GM19099 (cell line): ENCODE results near the gene ARHGAP21.

Experiments
- POLR2A ChIP-seq: IDR thresholded peaks from 3 replicates; pipeline ENCODE4 v1.6.1; 2011; ENCODE audit warnings: low read depth; ENCODE audit not compliant: insufficient read length; ENCODE audit errors: extremely low read depth

ARHGAP21 gene

DNA sequence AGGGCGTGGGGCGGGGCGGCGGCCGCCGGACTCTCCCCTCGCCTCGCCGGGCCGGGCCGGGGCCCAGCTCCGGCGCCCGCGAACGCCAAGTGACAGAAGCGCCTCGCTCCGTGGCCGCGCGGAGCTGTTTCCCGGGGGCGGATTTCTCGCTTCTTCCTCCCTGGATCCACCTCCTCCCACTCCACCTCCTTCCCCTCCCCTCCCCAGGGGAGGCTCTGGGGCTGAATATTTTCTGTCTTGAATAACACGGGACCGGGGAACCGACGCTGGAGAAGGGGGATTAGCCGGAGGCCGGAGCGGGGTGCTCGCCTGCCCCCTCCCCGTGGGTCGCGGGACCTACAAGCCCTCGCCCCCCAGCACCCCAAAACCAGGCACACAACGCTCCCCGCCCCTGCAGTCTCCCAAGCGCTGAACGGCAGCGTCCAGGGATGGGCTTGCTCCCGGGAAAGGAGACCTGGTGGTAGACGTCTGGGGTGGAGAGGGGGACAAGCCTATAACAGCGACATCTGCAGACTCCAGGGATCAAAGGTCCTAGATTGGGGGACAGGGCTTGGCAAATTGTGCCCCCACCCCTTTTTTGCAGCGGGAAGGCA lies at the start of gene ARHGAP21:
ARHGAP21 (minus strand) TSS at position 100 of the 593 bp plus-strand sequence. CDS start 1,988 bp downstream, outside the sequence.
- TF ChIP-seq POLR2A, result no peak

DNA sequence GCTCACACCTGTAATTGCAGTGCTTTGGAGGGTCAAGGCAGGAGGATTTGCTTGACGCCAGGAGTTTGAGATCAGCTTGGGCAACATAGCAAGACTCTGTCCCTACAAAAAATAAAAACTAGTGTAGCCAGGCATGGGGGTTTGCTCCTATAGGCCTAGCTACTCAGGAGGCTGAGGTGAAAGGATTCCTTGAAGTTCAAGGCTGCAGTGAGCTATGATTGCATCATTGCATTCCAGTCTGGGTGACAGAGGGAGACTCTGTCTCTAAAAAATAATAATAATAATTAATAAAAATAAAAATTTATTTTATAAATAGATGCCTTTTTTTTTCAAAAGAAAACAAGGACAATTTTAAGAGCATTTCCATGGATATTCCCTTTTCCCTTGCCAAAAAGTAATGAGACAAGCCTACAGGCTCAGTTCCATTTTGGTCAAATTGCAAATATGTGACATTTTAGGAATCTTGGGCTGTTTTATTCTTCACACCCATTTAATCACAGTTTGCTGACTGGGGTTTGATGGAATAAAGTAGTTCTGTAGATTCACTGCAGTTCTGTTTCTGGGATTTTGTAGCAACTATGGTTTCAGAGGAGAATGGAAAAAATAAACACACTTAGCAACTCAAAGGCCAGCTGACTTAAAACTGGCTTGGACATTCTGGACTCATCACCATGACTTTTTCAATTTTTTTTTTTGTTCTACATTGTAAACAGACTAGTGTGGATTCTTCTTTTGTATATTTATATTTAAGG lies 48.4 kb upstream of the ARHGAP21 start:
- no peak for TF ChIP-seq POLR2A

DNA sequence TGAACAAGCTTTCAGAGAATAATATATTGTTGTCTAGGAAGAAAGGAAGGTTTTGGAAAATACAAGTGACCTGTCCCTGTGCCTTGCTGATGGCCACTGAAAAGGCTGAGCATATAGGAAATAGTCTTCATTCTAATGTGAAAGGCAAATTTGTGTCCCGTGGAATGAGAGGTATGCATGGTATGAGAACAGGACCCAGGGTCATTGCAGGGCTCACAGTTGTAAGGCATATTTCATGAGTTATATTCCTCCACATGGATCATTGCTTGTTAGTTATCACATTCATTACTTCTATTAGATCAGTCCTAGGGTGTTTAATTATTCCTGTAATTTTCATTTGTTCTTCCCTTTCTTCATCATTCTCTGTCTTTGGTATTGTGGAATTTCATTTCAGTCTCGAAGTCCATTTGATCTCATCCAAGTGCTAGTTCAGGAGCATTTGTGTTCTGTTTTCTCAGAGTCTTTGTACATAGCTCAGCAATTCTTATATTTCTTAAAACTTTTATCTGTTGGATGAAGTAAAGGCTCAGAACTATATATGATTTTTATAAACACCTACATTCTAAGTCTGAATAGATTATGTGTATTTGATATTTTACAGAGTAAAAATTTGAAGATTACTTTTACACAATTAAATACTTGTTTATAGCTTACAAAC lies 39.4 kb upstream of the ARHGAP21 start:
- TF ChIP-seq POLR2A, result no peak

DNA sequence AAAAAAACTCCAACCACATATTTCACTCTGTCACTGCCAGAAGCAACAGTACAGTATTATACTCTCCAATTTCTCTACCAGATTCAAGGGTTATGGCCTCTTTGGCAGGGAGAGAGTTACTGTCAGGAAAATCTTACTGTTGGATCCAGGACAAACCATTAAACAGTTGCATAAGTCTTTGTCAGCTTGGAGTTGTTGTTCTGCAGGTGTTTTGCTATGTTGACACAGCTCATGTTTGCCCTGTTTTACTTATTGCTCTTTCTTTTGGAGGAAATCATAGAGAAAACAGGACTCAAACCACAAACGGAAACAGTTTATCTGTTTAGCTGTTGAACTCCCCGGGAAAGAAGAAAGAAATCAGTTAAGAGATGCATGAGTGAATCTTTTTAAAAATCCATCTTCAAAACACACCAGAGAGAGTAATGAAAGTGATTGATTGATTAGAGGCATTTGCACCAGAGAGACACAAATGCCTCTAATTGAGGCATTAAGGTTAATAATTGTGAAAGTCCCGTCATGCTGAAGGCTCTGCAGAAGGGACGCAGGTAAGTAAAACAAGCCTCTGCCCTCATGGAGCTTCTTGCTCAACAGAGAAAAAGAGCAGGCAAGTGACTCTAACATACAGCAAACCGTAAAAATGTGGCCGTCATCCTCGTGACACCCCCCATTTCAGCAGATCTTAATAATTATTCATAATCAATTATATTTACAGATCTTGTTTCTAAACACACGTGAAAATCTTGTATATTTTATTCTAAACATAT lies 38.7 kb upstream of the ARHGAP21 start:
- no peak for TF ChIP-seq POLR2A

DNA sequence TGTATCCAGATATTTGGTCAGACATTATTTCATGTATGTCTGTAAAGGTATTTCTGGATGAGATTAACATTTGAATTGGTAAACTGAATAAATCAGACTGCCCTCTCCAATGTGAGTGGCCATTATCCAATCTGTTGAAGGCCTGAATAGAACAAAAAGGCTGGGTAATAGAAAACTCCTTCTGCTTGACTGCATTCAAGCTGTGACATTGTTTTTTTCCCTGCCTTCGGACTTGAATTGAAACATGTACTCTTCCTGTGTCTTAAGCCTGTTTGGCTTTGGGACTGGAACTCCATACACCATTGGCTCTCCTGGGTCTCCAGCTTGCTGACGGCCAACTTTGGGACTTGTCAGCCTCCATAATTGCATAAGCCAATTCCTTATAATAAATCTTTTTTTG lies 36.0 kb upstream of the ARHGAP21 start:
- TF ChIP-seq POLR2A, result no peak

DNA sequence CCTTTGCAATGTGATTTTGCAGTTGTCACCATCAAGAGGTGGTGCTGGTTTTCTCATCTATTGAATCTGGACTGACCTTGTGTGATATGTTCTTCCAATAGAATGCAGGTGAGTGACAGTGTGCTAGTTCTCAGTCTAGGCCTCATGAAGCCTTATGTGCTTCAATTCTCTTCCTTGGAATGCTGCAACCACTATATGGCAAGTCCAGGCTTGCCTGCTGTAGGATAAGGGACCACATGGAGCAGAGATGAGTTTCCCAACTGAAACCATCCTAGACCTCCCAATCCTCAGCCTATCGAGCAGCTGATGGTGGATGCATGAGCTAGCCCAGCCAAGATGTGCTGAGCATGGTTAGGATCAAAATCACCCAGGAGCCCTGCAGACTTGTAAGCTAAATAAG lies 32.6 kb upstream of the ARHGAP21 start:
- no peak for TF ChIP-seq POLR2A

DNA sequence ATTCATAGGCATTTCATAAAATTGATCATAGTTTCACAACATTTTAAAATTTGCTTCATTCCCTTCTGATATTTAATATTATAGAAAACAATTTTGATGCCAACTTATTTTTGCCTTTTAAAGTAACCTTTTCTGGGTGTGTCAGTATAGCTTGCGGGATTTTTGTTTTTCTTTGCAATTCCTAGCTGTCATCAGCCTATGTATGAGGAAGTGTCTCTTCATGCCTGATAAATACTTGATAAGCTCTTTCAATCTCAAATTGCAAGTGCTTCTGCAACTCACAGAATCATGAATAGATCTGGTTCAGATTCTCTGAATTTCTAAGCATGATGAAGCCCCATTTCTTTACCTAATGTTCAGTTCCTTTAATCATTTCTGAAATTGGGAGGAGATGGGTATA lies 28.0 kb upstream of the ARHGAP21 start:
- no peak for TF ChIP-seq POLR2A

DNA sequence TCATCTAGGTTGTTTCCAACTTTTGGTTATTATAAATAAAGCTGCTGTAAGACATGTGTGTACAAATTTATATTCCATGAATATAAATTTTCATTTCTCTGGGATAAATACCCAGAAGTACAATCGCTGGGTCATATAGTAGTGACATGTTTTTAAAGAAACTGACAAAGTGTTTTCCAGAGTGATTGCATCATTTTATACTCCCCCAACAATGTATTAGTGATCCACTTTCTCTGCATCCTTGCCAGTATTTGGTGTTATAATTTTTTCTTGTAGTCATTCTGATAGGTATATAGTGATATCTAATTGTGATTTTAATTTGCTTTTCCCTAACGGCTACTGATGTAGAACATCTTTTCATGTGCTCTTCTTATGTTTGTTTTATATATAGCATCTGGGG lies 27.0 kb upstream of the ARHGAP21 start:
- no peak for TF ChIP-seq POLR2A

DNA sequence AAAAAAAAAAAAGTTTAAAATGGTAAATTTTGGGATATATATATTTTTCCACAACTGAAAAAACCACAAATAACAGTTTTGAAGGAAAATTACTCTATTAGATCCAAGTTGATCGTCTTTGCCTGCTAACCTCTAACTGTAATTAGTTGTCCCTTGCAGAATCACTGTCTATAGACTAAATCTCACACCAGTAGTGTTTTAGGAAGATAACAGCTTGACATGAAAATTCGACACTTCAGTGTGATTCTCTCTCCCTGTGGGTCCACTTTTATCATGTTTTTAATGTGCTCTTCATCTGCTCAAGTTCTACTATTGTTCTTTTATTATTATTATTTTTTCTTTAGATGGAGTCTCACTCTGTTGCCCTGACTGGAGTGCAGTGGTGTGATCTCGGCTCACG lies 24.5 kb upstream of the ARHGAP21 start:
- no peak for TF ChIP-seq POLR2A

DNA sequence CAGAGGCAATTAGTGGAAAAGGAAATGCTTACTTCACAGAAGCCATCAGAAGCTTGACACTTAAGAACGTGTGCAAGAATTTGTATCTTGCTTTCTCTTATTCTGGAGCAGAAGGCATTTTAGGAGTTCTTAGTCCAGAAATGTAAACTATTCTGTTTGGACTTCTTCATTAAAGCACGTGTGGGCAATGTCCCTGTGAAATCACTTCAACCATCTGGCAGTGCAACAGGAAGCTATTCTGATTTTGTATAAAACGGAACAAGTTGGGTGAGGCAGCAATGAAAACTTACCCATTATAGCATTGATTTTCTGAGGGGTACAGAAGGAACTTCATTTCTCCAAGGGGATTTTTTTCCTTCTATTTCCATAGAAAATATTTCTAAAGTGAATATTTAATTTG lies 21.3 kb upstream of the ARHGAP21 start:
- TF ChIP-seq POLR2A, result no peak

DNA sequence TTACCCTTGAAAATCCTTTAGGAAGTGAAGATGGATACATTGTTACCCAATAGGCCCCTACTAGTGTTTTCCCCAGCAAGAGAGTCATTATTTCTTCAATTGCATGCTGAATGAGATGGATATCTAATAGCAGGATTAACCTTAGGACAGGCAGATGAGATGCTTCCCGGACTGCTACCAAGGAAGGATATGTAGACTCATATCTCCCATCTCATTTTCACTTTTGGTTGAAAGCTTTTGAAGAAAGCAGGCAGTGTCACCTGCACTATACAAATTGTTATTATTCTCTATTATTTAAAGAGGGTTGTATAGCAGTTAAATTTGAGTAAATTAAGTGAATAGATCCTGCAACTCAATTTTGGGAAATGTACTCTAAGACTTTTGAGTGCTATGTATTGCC lies 17.0 kb upstream of the ARHGAP21 start:
- TF ChIP-seq POLR2A, result no peak

DNA sequence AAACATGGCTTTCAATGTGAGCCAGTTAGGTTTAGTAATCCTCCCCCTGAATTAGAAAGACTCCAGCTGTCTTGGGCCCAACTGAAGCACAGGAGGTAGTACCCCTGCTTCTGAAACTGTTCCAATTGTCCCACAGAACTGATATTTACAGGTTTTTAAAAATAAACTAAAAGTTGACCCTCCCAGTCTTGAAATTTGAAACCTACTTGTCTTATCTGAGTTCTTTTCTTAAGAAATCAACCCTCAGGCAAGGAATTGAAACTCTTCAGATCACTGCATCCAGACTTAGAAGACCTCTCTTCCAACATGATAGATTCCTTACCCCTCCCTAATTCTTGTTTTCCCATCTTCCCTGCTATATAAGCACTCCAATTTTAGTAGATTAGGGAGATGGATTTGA lies 13.3 kb upstream of the ARHGAP21 start:
- no peak for TF ChIP-seq POLR2A

DNA sequence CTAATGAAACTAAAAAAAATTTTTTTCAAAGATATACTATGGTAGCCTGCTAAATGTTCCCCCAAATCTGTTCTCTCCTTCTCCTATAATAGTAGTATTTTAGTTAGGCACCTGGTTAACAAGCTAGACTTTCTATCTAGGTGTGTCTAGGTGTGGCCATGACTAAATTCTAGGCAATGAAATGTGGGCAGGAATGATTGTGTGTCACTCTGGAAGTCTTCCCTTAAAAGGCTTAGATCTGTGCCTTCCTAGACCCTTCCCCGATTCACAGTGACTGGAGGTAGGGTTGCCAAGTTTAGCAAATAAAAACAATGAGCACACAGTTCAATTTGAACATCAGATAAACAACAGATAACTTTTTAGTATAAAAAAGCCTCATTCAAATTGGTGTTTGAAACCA lies 8.3 kb upstream of the ARHGAP21 start:
- no peak for TF ChIP-seq POLR2A

DNA sequence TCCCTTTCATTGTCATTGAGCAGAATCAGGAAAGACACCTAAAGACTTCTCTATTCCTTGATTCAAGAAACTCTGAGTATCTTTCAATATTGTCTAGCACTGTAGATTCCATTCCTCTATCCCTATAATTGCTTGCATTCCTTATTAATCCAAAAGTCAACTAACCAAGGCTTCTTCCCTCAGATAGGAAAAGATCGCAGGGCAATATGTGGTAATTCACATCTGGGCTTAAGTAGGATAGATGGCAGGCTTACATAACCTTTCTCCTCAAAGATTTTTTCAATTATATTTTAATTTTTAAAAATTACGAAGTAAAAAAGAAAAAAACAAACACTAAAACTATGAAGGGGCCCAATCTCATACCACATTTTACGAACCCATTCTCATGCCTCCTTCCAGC lies 7.1 kb upstream of the ARHGAP21 start:
- TF ChIP-seq POLR2A, result no peak

DNA sequence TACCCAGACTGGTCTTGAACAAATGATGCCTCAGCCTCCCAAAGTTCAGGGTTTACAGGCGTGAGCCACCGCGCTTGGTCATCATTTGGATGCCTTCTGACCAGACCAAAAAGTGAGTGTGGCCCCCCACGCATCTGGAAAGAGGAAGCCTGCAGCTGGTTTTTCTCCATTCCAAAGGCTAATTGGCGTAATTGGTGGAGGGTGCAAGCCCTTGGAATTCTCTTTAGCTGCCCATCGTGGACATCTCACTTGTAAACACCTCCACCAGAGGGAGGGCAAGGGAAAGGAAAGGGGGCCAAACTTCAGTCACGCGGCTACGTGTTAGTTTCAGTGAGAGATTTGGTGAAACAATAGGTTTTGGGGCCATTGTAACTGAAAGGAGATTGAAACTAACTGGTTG lies 4.1 kb upstream of the ARHGAP21 start:
- TF ChIP-seq POLR2A, result no peak

DNA sequence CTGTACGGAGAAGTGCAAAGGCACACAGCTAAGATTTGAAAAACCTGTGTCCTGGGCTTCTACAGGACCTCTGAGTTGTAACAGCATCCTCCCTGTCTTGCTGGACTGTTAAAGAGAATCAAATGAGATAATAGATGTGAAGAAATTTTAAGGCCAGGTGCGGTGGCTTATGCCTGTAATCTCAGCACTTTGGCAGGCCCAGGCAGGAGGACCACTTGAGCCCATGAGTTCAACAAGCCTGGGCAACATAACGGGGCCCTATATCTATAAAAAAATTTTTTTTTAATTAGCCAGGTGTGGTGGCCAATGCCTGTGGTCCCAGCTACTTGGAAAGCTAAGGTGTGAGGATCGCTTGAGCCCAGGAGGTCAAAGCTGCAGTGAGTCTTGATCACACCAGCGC lies 2.9 kb upstream of the ARHGAP21 start:
- no peak for TF ChIP-seq POLR2A
